RWPE1 (cell line): ENCODE measurements around the gene NDUFA13.

Experiments
- CTCF ChIA-PET: fragments of 350-600 bp; sonication (Branson Sonifier 250); formaldehyde crosslinking; extraction: SDS; loops from one replicate; lab custom pipeline; 2021; lab: Yijun Ruan, JAX
- POLR2A ChIA-PET: fragments of 400-600 bp; formaldehyde crosslinking; extraction: SDS; loops from one replicate; lab custom pipeline; 2020; ENCODE audit warnings: antibody characterized with exemption; ENCODE audit not compliant: low non-redundant PET; lab: Yijun Ruan, JAX
- DNase-seq: peaks from one replicate; pipeline ENCODE4 v3.0.0; 2012; ENCODE audit warnings: low spot score
- H3K27ac ChIP-seq: fragments of 450-650 bp; 2 replicates; pipeline ENCODE4 v1.5.1; 2017
- TF ChIP-seq, protein P1 (sequence below): fragments of 450-650 bp; conservative IDR thresholded peaks from 2 replicates; pipeline ENCODE4 v1.5.1; 2017; ENCODE audit warnings: low read depth, mild to moderate bottlenecking

The NDUFA13 gene

DNA sequence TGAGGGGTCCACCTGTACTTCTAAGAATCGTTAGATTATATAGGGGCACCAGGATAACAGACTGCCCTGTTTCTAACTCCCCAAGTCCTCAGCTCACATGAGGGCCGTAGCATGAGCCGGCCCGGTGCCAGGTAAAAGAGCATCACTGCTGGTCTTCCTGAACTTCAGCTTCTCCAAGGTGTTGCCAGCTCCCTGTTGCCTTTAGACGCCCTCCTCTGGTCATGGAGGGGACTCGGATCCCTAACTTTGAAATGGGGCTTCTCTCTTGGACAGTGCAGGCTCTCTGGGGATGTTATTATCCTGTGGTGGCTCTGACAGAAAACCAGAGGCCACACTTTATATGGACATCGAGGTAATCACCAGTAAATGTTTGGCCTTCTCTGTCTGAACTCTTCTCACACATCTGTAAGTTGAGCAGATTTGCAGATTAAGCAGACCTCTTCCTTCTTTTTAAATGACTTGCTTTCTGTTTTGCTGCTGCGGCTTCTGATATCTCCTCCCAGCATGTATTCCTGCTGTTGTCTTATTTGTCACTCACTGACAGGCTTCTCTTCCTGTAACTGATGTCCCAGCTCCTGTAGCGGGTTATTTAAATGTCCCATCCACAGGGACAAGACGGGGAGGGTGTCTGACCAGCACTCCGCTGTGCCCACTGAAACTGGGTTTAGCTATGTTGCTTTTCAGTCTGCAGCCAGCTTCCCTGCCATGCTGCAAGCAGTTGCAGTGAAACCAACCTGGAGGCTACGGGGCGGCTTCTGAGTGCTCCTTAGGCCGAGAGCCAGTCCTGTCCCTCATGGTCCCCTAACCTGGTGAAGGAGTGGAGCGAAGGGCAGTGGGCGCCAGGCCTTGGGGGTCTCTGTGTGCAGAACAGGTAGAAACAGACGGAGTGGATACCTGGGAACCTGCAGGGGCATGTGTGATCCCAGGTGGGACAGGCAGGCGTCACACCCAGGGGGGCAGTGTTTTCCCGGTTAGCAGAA, 39.9 kb upstream of the NDUFA13 start:
- no peak for DNase-seq
- TF ChIP-seq, protein P1, sequence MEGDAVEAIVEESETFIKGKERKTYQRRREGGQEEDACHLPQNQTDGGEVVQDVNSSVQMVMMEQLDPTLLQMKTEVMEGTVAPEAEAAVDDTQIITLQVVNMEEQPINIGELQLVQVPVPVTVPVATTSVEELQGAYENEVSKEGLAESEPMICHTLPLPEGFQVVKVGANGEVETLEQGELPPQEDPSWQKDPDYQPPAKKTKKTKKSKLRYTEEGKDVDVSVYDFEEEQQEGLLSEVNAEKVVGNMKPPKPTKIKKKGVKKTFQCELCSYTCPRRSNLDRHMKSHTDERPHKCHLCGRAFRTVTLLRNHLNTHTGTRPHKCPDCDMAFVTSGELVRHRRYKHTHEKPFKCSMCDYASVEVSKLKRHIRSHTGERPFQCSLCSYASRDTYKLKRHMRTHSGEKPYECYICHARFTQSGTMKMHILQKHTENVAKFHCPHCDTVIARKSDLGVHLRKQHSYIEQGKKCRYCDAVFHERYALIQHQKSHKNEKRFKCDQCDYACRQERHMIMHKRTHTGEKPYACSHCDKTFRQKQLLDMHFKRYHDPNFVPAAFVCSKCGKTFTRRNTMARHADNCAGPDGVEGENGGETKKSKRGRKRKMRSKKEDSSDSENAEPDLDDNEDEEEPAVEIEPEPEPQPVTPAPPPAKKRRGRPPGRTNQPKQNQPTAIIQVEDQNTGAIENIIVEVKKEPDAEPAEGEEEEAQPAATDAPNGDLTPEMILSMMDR = no peak
- H3K27ac ChIP-seq = peak overlapping the region; percentile 52
- ChIA-PET CTCF (interaction anchor here (0.6 to 1.1 kb wide), 3 partner anchors 14 to 15 kb away, joined by 3 to 4 read pairs (median 3); no protein-coding TSS in a partner anchor), POLR2A (no interaction called here)

DNA sequence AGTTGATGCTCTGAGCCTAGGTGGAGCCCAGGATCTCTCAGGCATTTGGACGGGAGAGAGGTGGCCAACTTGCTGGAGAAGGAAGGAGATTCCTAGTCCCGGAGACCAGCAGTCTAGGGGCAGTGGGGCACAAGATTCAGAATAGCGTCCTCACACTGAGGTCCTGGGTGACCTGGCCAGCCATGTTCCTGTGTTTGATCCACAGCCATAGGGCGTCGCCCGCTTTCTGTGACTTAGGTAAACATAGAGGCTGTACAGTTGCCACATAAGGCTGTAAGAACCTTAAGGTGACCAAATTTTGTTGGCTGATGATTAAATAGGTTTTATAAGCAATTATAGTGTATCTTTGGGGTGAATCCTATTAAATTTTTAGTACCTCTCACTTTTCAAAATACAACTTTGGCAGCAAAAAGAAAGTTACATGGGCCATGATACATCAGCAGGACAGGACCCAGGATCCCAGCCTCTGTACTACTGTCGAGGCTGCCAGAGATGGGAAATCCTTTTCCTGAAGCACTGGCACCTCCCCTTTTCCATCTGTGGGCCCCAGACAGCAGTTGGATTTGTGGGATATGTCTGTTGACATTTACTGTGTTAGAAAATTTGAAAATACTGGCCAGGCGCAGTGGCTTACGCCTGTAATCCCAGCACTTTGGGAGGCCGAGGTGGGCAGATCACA, 38.2 kb upstream of the NDUFA13 start:
- TF ChIP-seq, protein P1 = no peak
- POLR2A ChIA-PET = no interaction called here
- H3K27ac ChIP-seq = peak overlapping the region; percentile 52
- CTCF ChIA-PET = no interaction called here
- no peak for DNase-seq

DNA sequence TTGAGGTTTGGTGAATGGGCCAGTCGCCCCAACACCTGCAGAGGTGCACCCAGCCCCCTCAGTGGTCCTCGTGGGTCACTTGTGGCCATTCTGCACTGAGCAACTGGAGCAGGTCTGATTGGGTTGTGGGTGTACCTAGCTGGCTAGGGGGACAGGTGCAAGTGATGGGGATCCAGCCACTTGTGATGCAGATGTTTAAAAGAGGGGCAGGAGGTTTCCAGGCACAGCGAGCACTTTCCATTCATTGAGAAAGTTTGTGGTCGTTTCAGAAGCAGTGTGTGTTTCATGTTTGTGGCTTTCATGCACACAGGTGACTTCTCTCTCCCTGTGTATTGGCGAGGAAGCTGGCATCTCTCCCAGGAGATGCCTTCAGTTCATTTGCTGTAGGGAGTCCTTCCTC, 35.3 kb upstream of the NDUFA13 start:
- peak overlapping the region; percentile 3; the same call in 1 of the 2 replicates for H3K27ac ChIP-seq
- TF ChIP-seq, protein P1 = no peak
- POLR2A ChIA-PET = no interaction called here
- CTCF ChIA-PET = no interaction called here
- no peak for DNase-seq

DNA sequence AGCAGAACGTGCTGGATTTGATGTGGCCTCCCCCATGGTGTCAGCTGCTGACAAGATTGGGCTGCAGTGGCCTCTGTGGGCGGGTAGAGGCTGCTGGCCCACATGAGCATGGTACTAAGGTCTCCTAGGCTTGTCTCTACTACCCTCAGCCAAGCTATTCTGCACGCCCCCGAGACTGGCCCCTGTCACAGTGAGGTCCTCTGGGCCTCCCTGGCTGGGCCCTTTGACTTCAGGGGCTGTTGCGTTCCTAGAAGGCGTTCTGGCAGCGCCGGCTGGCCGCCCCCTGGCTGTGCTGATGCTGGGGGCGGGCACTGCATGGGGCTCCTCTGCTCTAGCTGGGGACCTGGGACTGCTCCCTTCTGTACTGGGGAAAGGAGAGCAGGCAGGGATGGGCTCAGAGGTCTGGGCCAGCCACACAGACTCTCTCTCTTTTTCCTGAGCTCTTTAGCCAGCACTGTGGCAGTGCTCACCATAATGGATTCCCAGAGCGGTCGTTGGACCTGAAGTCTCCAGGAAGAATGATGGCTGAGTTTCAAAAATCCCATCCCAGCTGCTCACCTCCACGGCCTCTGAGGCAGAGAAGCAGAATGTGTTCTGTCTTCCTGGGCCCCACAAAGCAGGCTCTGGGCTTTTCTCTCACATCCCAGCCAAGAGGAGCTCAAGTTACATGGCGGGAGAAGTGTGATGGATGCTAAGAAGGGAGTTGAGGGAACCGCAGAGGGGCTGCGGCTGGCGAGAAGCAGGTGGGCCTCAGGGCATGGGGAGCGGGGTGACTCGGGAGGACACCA, 33.0 kb upstream of the NDUFA13 start:
- TF ChIP-seq, protein P1 = no peak
- H3K27ac ChIP-seq = peak overlapping the region; percentile 5; the same call in 1 of the 2 replicates
- ChIA-PET CTCF (no interaction called here), POLR2A (no interaction called here)
- DNase-seq = no peak

DNA sequence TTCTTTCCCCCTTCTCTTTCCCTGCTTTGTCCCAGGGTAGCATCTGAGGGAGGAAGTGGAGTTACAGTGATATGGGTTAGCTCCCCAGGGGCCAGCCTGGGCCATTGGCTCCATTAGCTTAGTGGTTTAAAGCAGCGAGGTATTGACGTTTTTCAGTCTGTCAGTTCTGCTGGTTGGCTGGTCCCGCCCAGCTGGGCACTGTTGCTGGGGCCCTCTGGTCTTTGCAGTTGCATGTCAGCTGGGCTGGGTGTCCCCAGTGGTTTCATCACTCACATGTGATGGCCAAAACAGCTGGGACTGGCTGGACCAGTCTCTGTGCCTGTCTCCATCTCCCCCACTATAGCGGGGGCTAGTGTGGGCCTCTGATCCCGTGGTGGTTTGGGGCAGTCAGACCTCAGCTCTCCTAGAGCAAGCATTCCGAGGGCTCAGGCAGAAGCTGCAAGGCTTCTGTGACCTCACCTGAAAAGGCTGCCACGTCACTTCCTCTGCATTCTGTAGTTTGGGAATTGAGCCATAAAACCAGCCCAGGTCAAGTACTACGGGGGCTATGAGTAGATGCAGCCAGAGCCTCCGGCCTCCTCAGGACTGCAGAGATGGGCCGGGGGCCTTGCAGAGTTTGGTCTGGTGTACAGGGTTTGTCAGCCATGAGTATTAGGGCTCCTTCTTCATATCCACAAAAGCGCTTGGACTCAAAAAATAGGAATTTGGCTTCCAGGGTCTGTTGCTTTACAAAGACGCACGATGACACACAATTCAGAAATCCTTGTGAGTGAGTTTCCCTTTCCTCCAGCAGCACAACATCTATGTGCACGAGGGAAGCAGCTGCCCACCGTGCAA, 30.6 kb upstream of the NDUFA13 start:
- no peak for DNase-seq
- H3K27ac ChIP-seq = peak overlapping the region; percentile 90
- TF ChIP-seq, protein P1 = no peak
- CTCF ChIA-PET = interaction anchor here (0.7 kb wide), 3 partner anchors 108 to 375 kb away, joined by 3 to 4 read pairs (median 3); no protein-coding TSS in a partner anchor
- POLR2A ChIA-PET = no interaction called here
